PFSK-1 (cell line): Measurements from ENCODE around the gene BTN1A1.

Source experiments
- FOXP2 ChIP-seq: optimal IDR thresholded peaks from 2 replicates; pipeline ENCODE3; 2011; ENCODE audit warnings: borderline replicate concordance, control low read depth, inconsistent platforms; ENCODE audit not compliant: insufficient read depth; ENCODE audit errors: extremely low read length, extremely low read depth
- POLR2AphosphoS5 ChIP-seq: IDR thresholded peaks from 2 replicates; pipeline ENCODE4 v1.6.1; 2012; ENCODE audit warnings: low read depth, mild to moderate bottlenecking, control low read depth, low read length, moderate library complexity
- SIN3A ChIP-seq: IDR thresholded peaks from 2 replicates; pipeline ENCODE4 v1.6.1; 2012; ENCODE audit warnings: mild to moderate bottlenecking, low read length, moderate library complexity, borderline replicate concordance; ENCODE audit not compliant: insufficient read depth
- TAF1 ChIP-seq: IDR thresholded peaks from 2 replicates; pipeline ENCODE4 v1.6.1; 2012; ENCODE audit warnings: low read length, control low read depth, borderline replicate concordance; ENCODE audit not compliant: insufficient read depth
- TF ChIP-seq, protein P1 (sequence below), 2 experiments: IDR thresholded peaks; 2 replicates each; pipeline versions ENCODE4 v1.6.1 to v1.8.0; 2011 to 2012; ENCODE audit warnings: low read depth in 2 of 2, low read length in 2 of 2, control low read depth in 1 of 2, inconsistent platforms in 1 of 2, mild to moderate bottlenecking in 1 of 2, moderate library complexity in 1 of 2; ENCODE audit not compliant: insufficient read depth in 1 of 2

DNA sequence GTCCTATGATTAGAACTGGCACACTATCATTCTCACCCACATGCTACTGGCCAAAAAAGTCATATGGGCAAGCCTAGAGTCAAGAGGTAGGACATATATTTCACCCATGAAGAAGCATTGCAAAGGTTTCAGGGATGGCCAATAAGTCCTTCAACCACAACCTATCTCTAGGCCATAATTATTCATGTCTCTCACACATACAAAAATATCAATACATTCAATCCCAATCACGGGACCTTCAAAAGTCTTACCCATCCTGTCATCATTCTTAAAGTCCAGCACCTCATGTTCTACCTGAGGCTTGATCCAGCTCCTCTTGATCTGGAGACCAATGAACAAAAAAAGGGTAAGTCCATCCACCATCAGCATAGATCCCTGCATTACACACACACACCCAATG, 12.6 kb upstream of the BTN1A1 start:
- TF ChIP-seq TAF1 (no peak), SIN3A (no peak), POLR2AphosphoS5 (no peak), FOXP2 (no peak)
- TF ChIP-seq, protein P1, sequence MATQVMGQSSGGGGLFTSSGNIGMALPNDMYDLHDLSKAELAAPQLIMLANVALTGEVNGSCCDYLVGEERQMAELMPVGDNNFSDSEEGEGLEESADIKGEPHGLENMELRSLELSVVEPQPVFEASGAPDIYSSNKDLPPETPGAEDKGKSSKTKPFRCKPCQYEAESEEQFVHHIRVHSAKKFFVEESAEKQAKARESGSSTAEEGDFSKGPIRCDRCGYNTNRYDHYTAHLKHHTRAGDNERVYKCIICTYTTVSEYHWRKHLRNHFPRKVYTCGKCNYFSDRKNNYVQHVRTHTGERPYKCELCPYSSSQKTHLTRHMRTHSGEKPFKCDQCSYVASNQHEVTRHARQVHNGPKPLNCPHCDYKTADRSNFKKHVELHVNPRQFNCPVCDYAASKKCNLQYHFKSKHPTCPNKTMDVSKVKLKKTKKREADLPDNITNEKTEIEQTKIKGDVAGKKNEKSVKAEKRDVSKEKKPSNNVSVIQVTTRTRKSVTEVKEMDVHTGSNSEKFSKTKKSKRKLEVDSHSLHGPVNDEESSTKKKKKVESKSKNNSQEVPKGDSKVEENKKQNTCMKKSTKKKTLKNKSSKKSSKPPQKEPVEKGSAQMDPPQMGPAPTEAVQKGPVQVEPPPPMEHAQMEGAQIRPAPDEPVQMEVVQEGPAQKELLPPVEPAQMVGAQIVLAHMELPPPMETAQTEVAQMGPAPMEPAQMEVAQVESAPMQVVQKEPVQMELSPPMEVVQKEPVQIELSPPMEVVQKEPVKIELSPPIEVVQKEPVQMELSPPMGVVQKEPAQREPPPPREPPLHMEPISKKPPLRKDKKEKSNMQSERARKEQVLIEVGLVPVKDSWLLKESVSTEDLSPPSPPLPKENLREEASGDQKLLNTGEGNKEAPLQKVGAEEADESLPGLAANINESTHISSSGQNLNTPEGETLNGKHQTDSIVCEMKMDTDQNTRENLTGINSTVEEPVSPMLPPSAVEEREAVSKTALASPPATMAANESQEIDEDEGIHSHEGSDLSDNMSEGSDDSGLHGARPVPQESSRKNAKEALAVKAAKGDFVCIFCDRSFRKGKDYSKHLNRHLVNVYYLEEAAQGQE (IDR thresholded peaks at IDR 0.05; ENCODE audit: insufficient read depth in 1 of 2, low read depth in 2 of 2, low read length in 2 of 2), result no peak
